GM18873 (cell line): ENCODE measurements around the gene TAPBPL.
"Not testable (repeated sequence)": the region's sequence is repeated elsewhere in the genome, so short reads cannot be mapped to it uniquely, and the experiment has no call there.

ENCODE experiments used
- ATAC-seq: cut with Tn5 transposase; IDR thresholded peaks from one replicate; pipeline ENCODE4 v1.9.1; 2021; ENCODE audit warnings: mild to moderate bottlenecking, moderate library complexity, moderate number of reproducible peaks; ENCODE audit not compliant: unreplicated experiment, low FRiP score

Gene TAPBPL

GRCh38 chr12:6451348-6452244 lies at the start of gene TAPBPL:
Gene TAPBPL, plus strand, starts transcription at chr12:6452042. Its CDS starts 207 bp downstream, at chr12:6452249.
- no peak for ATAC-seq

GRCh38 chr12:6404390-6404789 lies 47.5 kb upstream of the TAPBPL start:
- no peak for ATAC-seq

- no peak for ATAC-seq
Observed at GRCh38 chr12:6405963-6406362, 45.9 kb upstream of the TAPBPL start.

- ATAC-seq, result no peak
Observed at GRCh38 chr12:6407236-6407954, 44.4 kb upstream of the TAPBPL start.

GRCh38 chr12:6416596-6416995 lies 35.2 kb upstream of the TAPBPL start:
- ATAC-seq, result no peak

GRCh38 chr12:6418796-6419195 lies 33.0 kb upstream of the TAPBPL start:
- ATAC-seq, result no peak

- ATAC-seq, result no peak
Observed at GRCh38 chr12:6420364-6420763, 31.5 kb upstream of the TAPBPL start.

- no peak for ATAC-seq
Observed at GRCh38 chr12:6423267-6424007, 28.4 kb upstream of the TAPBPL start.

GRCh38 chr12:6424008-6424347 lies 27.9 kb upstream of the TAPBPL start:
- ATAC-seq, result no peak

- no peak for ATAC-seq
Observed at GRCh38 chr12:6424866-6425265, 27.0 kb upstream of the TAPBPL start.

GRCh38 chr12:6425590-6426531 lies 26.0 kb upstream of the TAPBPL start:
- ATAC-seq, result no peak

GRCh38 chr12:6426882-6427671 lies 24.8 kb upstream of the TAPBPL start:
- ATAC-seq, result peak; percentile 53

- ATAC-seq, result not testable (repeated sequence)
Observed at GRCh38 chr12:6427796-6428195, 24.0 kb upstream of the TAPBPL start.

GRCh38 chr12:6428326-6428725 lies 23.5 kb upstream of the TAPBPL start:
- no peak for ATAC-seq

GRCh38 chr12:6430124-6430989 lies 21.5 kb upstream of the TAPBPL start:
- ATAC-seq, result no peak

- ATAC-seq, result no peak
Observed at GRCh38 chr12:6432991-6433390, 18.9 kb upstream of the TAPBPL start.

GRCh38 chr12:6434205-6435140 lies 17.4 kb upstream of the TAPBPL start:
- no peak for ATAC-seq
